A549 (cell line): ENCODE results near the gene PCDHGA12. TPM values are rescaled to one million over a fixed set of nuclear protein-coding genes. Genes with fewer than 3 reads are reported as not detected.

Experiments used
- ATAC-seq, 2 experiments: fragments of 200-7000 bp in 1 of 2; fragments of >200 bp in 1 of 2; cut with Nextera tagmentation in 1 of 2; cut with Tn5 transposase in 1 of 2; 3 replicates each; pipeline versions ENCODE4 v1.8.0 to v1.9.1; 2018 to 2020; ENCODE audit warnings: mild to moderate bottlenecking in 1 of 2, moderate library complexity in 1 of 2
- CTCF ChIA-PET: fragments of 300-600 bp; sonication (Branson Sonifier 250); formaldehyde crosslinking; extraction: SDS; loops from one replicate; lab custom pipeline; 2021; ENCODE audit warnings: antibody characterized with exemption, inconsistent platforms; lab: Yijun Ruan, JAX
- POLR2A ChIA-PET: fragments of 350-600 bp; formaldehyde crosslinking; extraction: SDS; loops from one replicate; lab custom pipeline; 2021; ENCODE audit warnings: antibody characterized with exemption, inconsistent platforms; lab: Yijun Ruan, JAX
- DNase-seq, 2 experiments: peaks; one replicate each; pipeline versions ENCODE4 v3.0.0 to v3.0.0-alpha.2; 2011 to 2016; ENCODE audit warnings: low read depth in 1 of 2, low spot score in 1 of 2
- FAIRE-seq: peaks from 2 replicates; lab custom pipeline; 2011; peaks lifted over from hg19 to GRCh38; lab: Jason Lieb, UNC
- H3K27ac ChIP-seq, 2 experiments: fragments of >200 bp; sonication (Bioruptor Twin); formaldehyde crosslinking; 3 replicates each; pipeline ENCODE4 v1.5.1; 2016 to 2017
- H3K4me1 ChIP-seq: fragments of >200 bp; sonication (Bioruptor Twin); formaldehyde crosslinking; 3 replicates; pipeline ENCODE4 v1.6.1; 2016
- H3K4me2 ChIP-seq: fragments of >200 bp; sonication (Bioruptor Twin); formaldehyde crosslinking; 3 replicates; pipeline ENCODE4 v1.6.1; 2016
- H3K4me3 ChIP-seq: fragments of >200 bp; sonication (Bioruptor Twin); formaldehyde crosslinking; 3 replicates; pipeline ENCODE4 v1.5.1; 2016
- H3K9me3 ChIP-seq: fragments of >200 bp; sonication (Bioruptor Twin); formaldehyde crosslinking; 3 replicates; pipeline ENCODE4 v1.6.1; 2016
- CEBPB ChIP-seq, 2 experiments: fragments of >200 bp in 1 of 2; sonication (Bioruptor Twin) in 1 of 2; formaldehyde crosslinking in 1 of 2; IDR thresholded peaks; 2 replicates each; pipeline ENCODE4 v1.6.1; 2012 to 2016
- CTCF ChIP-seq: fragments of >200 bp; sonication (Bioruptor Twin); formaldehyde crosslinking; IDR thresholded peaks from 3 replicates; pipeline ENCODE4 v1.5.1; 2016
- EHMT2 ChIP-seq: fragments of 200-600 bp; sonication (generic); IDR thresholded peaks from 2 replicates; pipeline ENCODE4 v1.6.1; 2016; ENCODE audit warnings: antibody characterized with exemption, low read depth, mild to moderate bottlenecking, moderate library complexity
- EP300 ChIP-seq, 2 experiments: fragments of >200 bp; sonication (Bioruptor Twin); formaldehyde crosslinking; IDR thresholded peaks; 2 replicates in 1 of 2; 3 replicates in 1 of 2; pipeline ENCODE4 v1.6.1; 2016 to 2017
- HOXA7 ChIP-seq: fragments of 250-450 bp; sonication (Bioruptor Pico); IDR thresholded peaks from 2 replicates; pipeline ENCODE4 v1.5.0; 2020; ENCODE audit warnings: mild to moderate bottlenecking, moderate library complexity
- HOXB5 ChIP-seq: fragments of 250-450 bp; sonication (Bioruptor Pico); IDR thresholded peaks from 2 replicates; pipeline ENCODE4 v1.5.0; 2020; ENCODE audit warnings: mild to moderate bottlenecking, moderate library complexity
- JUN ChIP-seq, 2 experiments: fragments of >200 bp; sonication (Bioruptor Twin); formaldehyde crosslinking; IDR thresholded peaks; 2 replicates in 1 of 2; 3 replicates in 1 of 2; pipeline ENCODE4 v1.6.1; 2016 to 2017
- KDM1A ChIP-seq: fragments of 200-600 bp; sonication (generic); IDR thresholded peaks from 2 replicates; pipeline ENCODE4 v1.6.1; 2016; ENCODE audit warnings: low read depth, mild to moderate bottlenecking
- KDM5A ChIP-seq: fragments of 200-600 bp; sonication (generic); IDR thresholded peaks from 2 replicates; pipeline ENCODE4 v1.6.1; 2016; ENCODE audit warnings: antibody characterized with exemption, mild to moderate bottlenecking
- MAFK ChIP-seq: fragments of 450-650 bp; IDR thresholded peaks from 2 replicates; pipeline ENCODE4 v1.6.1; 2014; ENCODE audit not compliant: partially characterized antibody
- MAZ ChIP-seq: fragments of 150-350 bp; IDR thresholded peaks from 2 replicates; pipeline ENCODE4 v1.6.1; 2014; ENCODE audit warnings: antibody characterized with exemption, low read depth, low read length, borderline replicate concordance
- NFE2L2 ChIP-seq: fragments of 150-350 bp; conservative IDR thresholded peaks from 2 replicates; pipeline ENCODE4 v1.6.1; 2014; ENCODE audit warnings: low read length
- NPAS2 ChIP-seq: fragments of 250-450 bp; sonication (Bioruptor Pico); IDR thresholded peaks from 2 replicates; pipeline ENCODE4 v1.8.0; 2022; ENCODE audit warnings: mild to moderate bottlenecking, moderate library complexity, borderline replicate concordance
- POLR2A ChIP-seq: IDR thresholded peaks from 2 replicates; pipeline ENCODE4 v1.6.1; 2012; ENCODE audit warnings: mild to moderate bottlenecking, low read length
- POLR2AphosphoS2 ChIP-seq: conservative IDR thresholded peaks from 2 replicates; pipeline ENCODE4 v1.6.1; 2012; ENCODE audit warnings: low read length, improper control_type of control experiment, inconsistent platforms
- SREBF2 ChIP-seq: fragments of 450-650 bp; IDR thresholded peaks from 2 replicates; pipeline ENCODE4 v1.6.1; 2014; ENCODE audit warnings: mild to moderate bottlenecking, moderate library complexity
- TFCP2L1 ChIP-seq: fragments of 250-450 bp; sonication (Bioruptor Pico); IDR thresholded peaks from 2 replicates; pipeline ENCODE4 v1.5.0; 2021; ENCODE audit warnings: mild to moderate bottlenecking
- ZFP36 ChIP-seq: fragments of 450-650 bp; IDR thresholded peaks from 2 replicates; pipeline ENCODE4 v1.6.1; 2014; ENCODE audit warnings: borderline replicate concordance; ENCODE audit not compliant: partially characterized antibody
- ZNF302 ChIP-seq: fragments of 250-450 bp; sonication (Bioruptor Pico); IDR thresholded peaks from 2 replicates; pipeline ENCODE4 v1.9.0; 2021; ENCODE audit warnings: inconsistent platforms, mild to moderate bottlenecking, moderate library complexity
- WGBS: methylation state at CpG from one replicate; pipeline ENCODE4 v1.1.6; 2017; ENCODE audit errors: missing lambda C conversion rate; 5-methylcytosine and 5-hydroxymethylcytosine counted together
- polyA plus RNA-seq, 4 experiments: library from polyadenylated mRNA; depleted of rRNA in 3 of 4; stranded (reverse); fragments of >200 nt; fragmentation: RNase III in 1 of 4; extraction: RNeasy Plus Mini Kit Qiagen cat#74134 plus additional on column Dnase treatment in 1 of 4; gene quantifications; 2 replicates in 3 of 4; 3 replicates in 1 of 4; pipeline ENCODE4 v1.2.3, GENCODE V29; 2011 to 2017
- TF ChIP-seq, protein P1 (sequence below): fragments of 200-600 bp; sonication (generic); IDR thresholded peaks from 2 replicates; pipeline ENCODE4 v1.6.1; 2016; ENCODE audit warnings: antibody characterized with exemption, mild to moderate bottlenecking, moderate library complexity

Gene PCDHGA12
- polyA plus RNA-seq, 2 of the 4 experiments (the other 2 are of a cell fraction): 0.03 to 0.05 TPM

GRCh38 chr5:141383345-141383744, 47.0 kb upstream of the PCDHGA12 start:
- peak in 1 of 2 experiments; percentile 20 for DNase-seq
- H3K4me2 ChIP-seq: peak overlapping the region; percentile 99
- CTCF ChIA-PET: interaction anchor here (0.7 to 2.2 kb wide), 31 partner anchors 11 to 562 kb away, joined by 3 to 19 read pairs (median 4); partner anchors contain the start of genes PCDHA5, PCDHGA1, PCDHGA5 and PCDHGB3
- H3K9me3 ChIP-seq: peaks cover 35% of the 10 kb centered on the region
- peak overlapping the region; percentile 88 for H3K4me3 ChIP-seq
- FAIRE-seq: no peak
- no peak for TF ChIP-seq CTCF
- TF ChIP-seq ZFP36: no peak
- TF ChIP-seq KDM5A: no peak
- POLR2A ChIA-PET: interaction anchor here (0.8 to 1.5 kb wide), 3 partner anchors 13 to 181 kb away, joined by 3 to 4 read pairs (median 3); partner anchors contain the start of genes PCDHGB3 and TAF7
- 44% methylated on average over 21 of the region's 21 CpGs for WGBS
- peak overlapping the region; percentile 87 to 88 for H3K27ac ChIP-seq
- H3K4me1 ChIP-seq: no peaks in the 10 kb centered on the region
- peak; percentile 22 to 27; a peak in 4 of 6 replicates for ATAC-seq

DNA sequence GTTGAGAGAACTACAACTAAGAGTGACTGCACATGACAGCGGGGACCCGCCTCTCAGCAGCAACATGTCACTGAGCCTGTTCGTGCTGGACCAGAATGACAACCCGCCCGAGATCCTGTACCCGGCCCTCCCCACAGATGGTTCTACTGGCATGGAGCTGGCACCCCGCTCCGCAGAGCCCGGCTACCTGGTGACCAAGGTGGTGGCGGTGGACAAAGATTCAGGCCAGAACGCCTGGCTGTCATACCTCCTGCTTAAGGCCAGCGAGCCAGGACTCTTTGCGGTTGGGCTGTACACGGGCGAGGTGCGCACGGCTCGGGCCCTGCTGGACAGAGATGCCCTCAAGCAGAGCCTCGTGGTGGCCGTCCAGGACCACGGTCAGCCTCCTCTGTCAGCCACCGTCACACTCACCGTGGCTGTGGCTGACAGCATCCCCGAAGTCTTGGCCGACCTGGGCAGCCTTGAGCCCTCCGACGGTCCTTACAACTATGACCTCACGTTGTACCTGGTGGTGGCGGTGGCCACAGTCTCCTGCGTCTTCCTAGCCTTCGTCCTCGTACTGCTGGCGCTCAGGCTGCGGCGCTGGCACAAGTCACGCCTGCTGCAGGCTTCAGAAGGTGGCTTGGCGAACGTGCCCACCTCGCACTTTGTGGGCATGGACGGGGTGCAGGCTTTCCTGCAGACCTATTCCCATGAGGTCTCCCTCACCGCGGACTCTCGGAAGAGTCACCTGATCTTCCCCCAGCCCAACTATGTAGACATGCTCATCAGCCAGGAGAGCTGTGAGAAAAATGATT, 45.6 kb upstream of the PCDHGA12 start:
- TF ChIP-seq SREBF2 (no peak), TFCP2L1 (CRISPR knock-in tag) (no peak), POLR2A (no peak), JUN (IDR thresholded peaks at IDR 0.05) (no peak), POLR2AphosphoS2 (no peak), CEBPB (IDR thresholded peaks at IDR 0.05) (no peak), KDM1A (no peak), NFE2L2 (no peak), NPAS2 (no peak), MAFK (no peak), EHMT2 (no peak), MAZ (no peak), ZNF302 (CRISPR knock-in tag) (no peak), HOXB5 (CRISPR knock-in tag) (no peak), EP300 (IDR thresholded peaks at IDR 0.05) (no peak), HOXA7 (CRISPR knock-in tag) (no peak)
- TF ChIP-seq, protein P1, sequence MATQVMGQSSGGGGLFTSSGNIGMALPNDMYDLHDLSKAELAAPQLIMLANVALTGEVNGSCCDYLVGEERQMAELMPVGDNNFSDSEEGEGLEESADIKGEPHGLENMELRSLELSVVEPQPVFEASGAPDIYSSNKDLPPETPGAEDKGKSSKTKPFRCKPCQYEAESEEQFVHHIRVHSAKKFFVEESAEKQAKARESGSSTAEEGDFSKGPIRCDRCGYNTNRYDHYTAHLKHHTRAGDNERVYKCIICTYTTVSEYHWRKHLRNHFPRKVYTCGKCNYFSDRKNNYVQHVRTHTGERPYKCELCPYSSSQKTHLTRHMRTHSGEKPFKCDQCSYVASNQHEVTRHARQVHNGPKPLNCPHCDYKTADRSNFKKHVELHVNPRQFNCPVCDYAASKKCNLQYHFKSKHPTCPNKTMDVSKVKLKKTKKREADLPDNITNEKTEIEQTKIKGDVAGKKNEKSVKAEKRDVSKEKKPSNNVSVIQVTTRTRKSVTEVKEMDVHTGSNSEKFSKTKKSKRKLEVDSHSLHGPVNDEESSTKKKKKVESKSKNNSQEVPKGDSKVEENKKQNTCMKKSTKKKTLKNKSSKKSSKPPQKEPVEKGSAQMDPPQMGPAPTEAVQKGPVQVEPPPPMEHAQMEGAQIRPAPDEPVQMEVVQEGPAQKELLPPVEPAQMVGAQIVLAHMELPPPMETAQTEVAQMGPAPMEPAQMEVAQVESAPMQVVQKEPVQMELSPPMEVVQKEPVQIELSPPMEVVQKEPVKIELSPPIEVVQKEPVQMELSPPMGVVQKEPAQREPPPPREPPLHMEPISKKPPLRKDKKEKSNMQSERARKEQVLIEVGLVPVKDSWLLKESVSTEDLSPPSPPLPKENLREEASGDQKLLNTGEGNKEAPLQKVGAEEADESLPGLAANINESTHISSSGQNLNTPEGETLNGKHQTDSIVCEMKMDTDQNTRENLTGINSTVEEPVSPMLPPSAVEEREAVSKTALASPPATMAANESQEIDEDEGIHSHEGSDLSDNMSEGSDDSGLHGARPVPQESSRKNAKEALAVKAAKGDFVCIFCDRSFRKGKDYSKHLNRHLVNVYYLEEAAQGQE: no peak

More for the DNA sequence above, 45.6 kb upstream of the PCDHGA12 start:
- DNase-seq: no peak
- CTCF ChIA-PET: interaction anchor here (3.7 kb wide), 1 partner anchor 14 kb away, joined by 16 read pairs; the partner anchor contains the start of gene PCDHGB3
- Histone ChIP-seq H3K4me1 (no peaks in the 10 kb centered on the region), H3K27ac (no peak overlapping the region), H3K4me2 (no peak overlapping the region), H3K9me3 (peaks cover 45% of the 10 kb centered on the region), H3K4me3 (no peak overlapping the region)
- FAIRE-seq: no peak
- POLR2A ChIA-PET: no interaction called here
- ATAC-seq: no peak
- WGBS: 71% methylated on average over 42 of the region's 43 CpGs
